Loucy (cell line): Measurements from ENCODE around the gene GEMIN5.
"Not testable (repeated sequence)": the region's sequence is repeated elsewhere in the genome, so short reads cannot be mapped to it uniquely, and the experiment has no call there.

ENCODE experiments used
- H2AFZ ChIP-seq: fragments of 200-600 bp; sonication (generic); 2 replicates; pipeline ENCODE4 v1.6.0; 2016; ENCODE audit warnings: antibody characterized with exemption, mild to moderate bottlenecking, low read length, moderate library complexity
- H3F3A ChIP-seq: fragments of 200-600 bp; 2 replicates; pipeline ENCODE4 v1.6.0; 2016; ENCODE audit warnings: antibody characterized with exemption, low read depth, mild to moderate bottlenecking
- H3K27me3 ChIP-seq: fragments of 200-600 bp; sonication (generic); 2 replicates; pipeline ENCODE4 v1.6.1; 2014; ENCODE audit warnings: low read length, mild to moderate bottlenecking; ENCODE audit not compliant: insufficient read depth, poor library complexity, severe bottlenecking
- H3K36me3 ChIP-seq: fragments of 200-600 bp; sonication (generic); 2 replicates; pipeline ENCODE4 v1.6.1; 2016; ENCODE audit warnings: low read length; ENCODE audit not compliant: insufficient read depth
- H3K4me1 ChIP-seq: fragments of 200-600 bp; sonication (generic); 2 replicates; pipeline ENCODE4 v1.5.1; 2014; ENCODE audit warnings: low read length, mild to moderate bottlenecking; ENCODE audit not compliant: insufficient read depth, poor library complexity, severe bottlenecking
- H3K4me2 ChIP-seq: fragments of 200-600 bp; sonication (generic); 2 replicates; pipeline ENCODE4 v1.6.0; 2014; ENCODE audit warnings: antibody characterized with exemption, low read length, low read depth, mild to moderate bottlenecking; ENCODE audit not compliant: poor library complexity, severe bottlenecking
- H3K4me3 ChIP-seq: fragments of 200-600 bp; sonication (generic); 2 replicates; pipeline ENCODE4 v1.5.1; 2014; ENCODE audit warnings: low read length, mild to moderate bottlenecking, mixed read lengths; ENCODE audit not compliant: poor library complexity, severe bottlenecking
- H3K79me2 ChIP-seq: fragments of 200-600 bp; sonication (generic); 2 replicates; pipeline ENCODE4 v1.6.1; 2014; ENCODE audit warnings: low read length; ENCODE audit not compliant: insufficient read depth
- H3K9ac ChIP-seq: fragments of 200-600 bp; sonication (generic); 2 replicates; pipeline ENCODE4 v1.6.0; 2014; ENCODE audit warnings: mild to moderate bottlenecking, low read depth, low read length, moderate library complexity; ENCODE audit not compliant: poor library complexity, severe bottlenecking
- H3K9me2 ChIP-seq: fragments of 200-600 bp; sonication (generic); replicated peaks from 2 replicates; pipeline ENCODE4 v1.6.1; 2016; ENCODE audit warnings: low read depth, low read length, mixed read lengths
- H3K9me3 ChIP-seq: fragments of 200-600 bp; sonication (generic); 2 replicates; pipeline ENCODE4 v1.6.1; 2014; ENCODE audit warnings: mild to moderate bottlenecking, antibody characterized with exemption, low read length, low read depth; ENCODE audit not compliant: insufficient read depth
- H4K20me1 ChIP-seq: fragments of 200-600 bp; sonication (generic); 2 replicates; pipeline ENCODE4 v1.6.0; 2014; ENCODE audit warnings: antibody characterized with exemption, low read length, mild to moderate bottlenecking; ENCODE audit not compliant: insufficient read depth, poor library complexity, severe bottlenecking
- EZH2phosphoT487 ChIP-seq: fragments of 200-600 bp; IDR thresholded peaks from 2 replicates; pipeline ENCODE4 v1.6.1; 2018; ENCODE audit warnings: antibody characterized with exemption, mild to moderate bottlenecking, moderate library complexity, borderline replicate concordance
- TF ChIP-seq, protein P1 (sequence below): fragments of 200-600 bp; sonication (generic); conservative IDR thresholded peaks from 2 replicates; pipeline ENCODE4 v1.5.1; 2014; ENCODE audit warnings: mild to moderate bottlenecking, antibody characterized with exemption, low read length

GEMIN5 gene

GRCh38 chr5:154937718-154938466 lies at the start of gene GEMIN5:
Gene GEMIN5, minus strand, starts transcription at chr5:154938211. Its CDS starts 78 bp downstream, at chr5:154938133.
- Histone ChIP-seq H3K27me3 (no peaks in the 10 kb centered on the region), H3K9me3 (no peaks in the 10 kb centered on the region), H3K4me1 (peaks cover 6% of the 10 kb centered on the region), H3K9ac (peak within 1 kb of the TSS; percentile 79), H3K9me2 (no peaks in the 10 kb centered on the region), H3F3A (no peaks in the 10 kb centered on the region), H3K4me2 (peak within 1 kb of the TSS; percentile 81), H3K4me3 (peak within 1 kb of the TSS; percentile 88), H3K36me3 (no peaks in the 10 kb centered on the region), H2AFZ (peak within 1 kb of the TSS; percentile 95), H3K79me2 (peaks cover 32% of the 10 kb centered on the region), H4K20me1 (peaks cover 4% of the 10 kb centered on the region)
- no peak for TF ChIP-seq EZH2phosphoT487
- TF ChIP-seq, protein P1, sequence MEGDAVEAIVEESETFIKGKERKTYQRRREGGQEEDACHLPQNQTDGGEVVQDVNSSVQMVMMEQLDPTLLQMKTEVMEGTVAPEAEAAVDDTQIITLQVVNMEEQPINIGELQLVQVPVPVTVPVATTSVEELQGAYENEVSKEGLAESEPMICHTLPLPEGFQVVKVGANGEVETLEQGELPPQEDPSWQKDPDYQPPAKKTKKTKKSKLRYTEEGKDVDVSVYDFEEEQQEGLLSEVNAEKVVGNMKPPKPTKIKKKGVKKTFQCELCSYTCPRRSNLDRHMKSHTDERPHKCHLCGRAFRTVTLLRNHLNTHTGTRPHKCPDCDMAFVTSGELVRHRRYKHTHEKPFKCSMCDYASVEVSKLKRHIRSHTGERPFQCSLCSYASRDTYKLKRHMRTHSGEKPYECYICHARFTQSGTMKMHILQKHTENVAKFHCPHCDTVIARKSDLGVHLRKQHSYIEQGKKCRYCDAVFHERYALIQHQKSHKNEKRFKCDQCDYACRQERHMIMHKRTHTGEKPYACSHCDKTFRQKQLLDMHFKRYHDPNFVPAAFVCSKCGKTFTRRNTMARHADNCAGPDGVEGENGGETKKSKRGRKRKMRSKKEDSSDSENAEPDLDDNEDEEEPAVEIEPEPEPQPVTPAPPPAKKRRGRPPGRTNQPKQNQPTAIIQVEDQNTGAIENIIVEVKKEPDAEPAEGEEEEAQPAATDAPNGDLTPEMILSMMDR = no peak

- H3K36me3 ChIP-seq = no peaks in the 10 kb centered on the region
Measured at GRCh38 chr5:154986151-154986550, 48.1 kb upstream of the GEMIN5 start.

DNA sequence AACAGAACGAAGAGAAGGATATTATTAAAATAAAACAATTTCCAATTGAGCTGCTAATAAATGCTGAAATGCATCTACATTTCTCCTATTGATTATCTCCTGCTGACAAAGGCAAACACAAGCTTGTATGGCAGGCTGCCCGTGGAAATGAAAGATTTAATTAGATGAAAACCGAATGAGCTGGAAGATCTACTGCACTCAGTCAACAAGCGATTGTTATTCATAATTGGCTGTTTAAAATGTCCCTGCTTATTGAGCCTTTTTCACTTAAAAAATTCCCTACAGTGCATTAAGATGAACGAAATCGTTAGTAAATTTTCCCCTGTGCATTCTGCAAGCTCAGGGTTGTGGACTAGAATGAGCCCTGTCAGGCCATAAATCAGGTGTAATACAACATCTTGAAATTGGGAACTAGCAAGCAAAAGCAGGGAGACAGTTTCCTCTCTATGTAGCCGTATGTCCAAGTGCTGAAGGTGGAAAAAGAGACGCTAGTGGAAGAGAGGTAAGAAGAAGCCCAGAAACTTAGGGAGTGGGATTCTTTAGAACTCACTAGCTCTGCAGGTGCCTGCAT lies 47.0 kb upstream of the GEMIN5 start:
- Histone ChIP-seq H3K79me2 (no peaks in the 10 kb centered on the region), H3K4me1 (no peaks in the 10 kb centered on the region), H3K9me3 (no peaks in the 10 kb centered on the region), H3K4me3 (no peak overlapping the region), H3F3A (no peaks in the 10 kb centered on the region), H4K20me1 (no peaks in the 10 kb centered on the region), H3K36me3 (no peaks in the 10 kb centered on the region), H3K9me2 (no peaks in the 10 kb centered on the region), H3K27me3 (no peaks in the 10 kb centered on the region), H2AFZ (no peak overlapping the region), H3K9ac (no peak overlapping the region), H3K4me2 (no peak overlapping the region)
- TF ChIP-seq, protein P1 = no peak
- no peak for TF ChIP-seq EZH2phosphoT487

More at GRCh38 chr5:154986151-154986550, 48.1 kb upstream of the GEMIN5 start:
- Histone ChIP-seq H3K9me3 (no peaks in the 10 kb centered on the region), H3K79me2 (no peaks in the 10 kb centered on the region), H3F3A (no peaks in the 10 kb centered on the region), H3K4me1 (no peaks in the 10 kb centered on the region), H3K4me2 (no peak overlapping the region), H3K27me3 (no peaks in the 10 kb centered on the region), H3K9me2 (no peaks in the 10 kb centered on the region), H4K20me1 (no peaks in the 10 kb centered on the region), H3K9ac (no peak overlapping the region), H2AFZ (no peak overlapping the region), H3K4me3 (no peak overlapping the region)
- TF ChIP-seq, protein P1 = no peak
- TF ChIP-seq EZH2phosphoT487 = no peak

DNA sequence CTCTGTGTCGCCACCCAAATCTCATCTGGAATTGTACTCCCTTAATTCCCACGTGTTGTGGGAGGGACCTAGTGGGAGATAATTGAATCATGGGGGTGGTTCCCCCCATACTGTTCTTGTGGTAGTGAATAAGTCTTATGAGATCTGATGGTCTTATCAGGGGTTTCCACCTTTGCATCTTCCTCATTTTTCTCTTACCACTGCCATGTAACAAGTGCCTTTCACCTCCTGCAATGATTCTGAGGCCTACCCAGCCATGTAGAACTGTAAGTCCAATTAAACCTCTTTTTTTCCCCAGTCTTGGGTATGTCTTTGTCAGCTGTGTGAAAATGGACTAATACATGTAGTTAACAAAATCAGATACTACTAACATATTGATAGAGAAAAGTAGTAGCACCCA lies 40.3 kb upstream of the GEMIN5 start:
- H3K9ac ChIP-seq, H3K4me3 ChIP-seq, H3K9me3 ChIP-seq, H3K4me2 ChIP-seq, H3K36me3 ChIP-seq, H3F3A ChIP-seq, H2AFZ ChIP-seq, H3K9me2 ChIP-seq, H3K27me3 ChIP-seq, H3K4me1 ChIP-seq, H3K79me2 ChIP-seq, H4K20me1 ChIP-seq: not testable (repeated sequence)
